22Rv1 (cell line): ENCODE measurements around the gene CACNA1A.

Source experiments
- CTCF ChIP-seq: fragments of 450-650 bp; IDR thresholded peaks from 2 replicates; pipeline ENCODE4 v1.5.1; 2017; ENCODE audit warnings: mild to moderate bottlenecking
- ZFX ChIP-seq: fragments of 450-650 bp; IDR thresholded peaks from 2 replicates; pipeline ENCODE4 v1.6.1; 2017; ENCODE audit warnings: antibody characterized with exemption, borderline replicate concordance

- TF ChIP-seq CTCF (no peak), ZFX (no peak)
These were observed 109.8 kb downstream of the CACNA1A start for GRCh38 chr19:13396250-13397080.
